Astrocyte (in vitro differentiated cells and primary cell): ENCODE measurements around the gene STIM1. TPM values are rescaled to one million over a fixed set of nuclear protein-coding genes. Genes with fewer than 3 reads are reported as not detected.

ENCODE experiments used
- DNase-seq: peaks from one replicate; pipeline ENCODE4 v3.0.0-alpha.2; 2010; ENCODE audit warnings: low read depth
- FAIRE-seq: peaks from 2 replicates; lab custom pipeline; 2011; peaks lifted over from hg19 to GRCh38; lab: Jason Lieb, UNC
- H2AFZ ChIP-seq: 2 replicates; pipeline ENCODE4 v1.6.0; 2012; ENCODE audit warnings: low read depth, low read length, inconsistent platforms
- H3K27ac ChIP-seq: 2 replicates; pipeline ENCODE4 v1.5.1; 2011; ENCODE audit warnings: low read depth, low read length, inconsistent platforms
- H3K27me3 ChIP-seq: 2 replicates; pipeline ENCODE4 v1.6.0; 2011; ENCODE audit warnings: low read length, inconsistent platforms; ENCODE audit not compliant: insufficient read depth
- H3K36me3 ChIP-seq: 2 replicates; pipeline ENCODE4 v1.5.1; 2011; ENCODE audit warnings: low read length, inconsistent platforms; ENCODE audit not compliant: insufficient read depth
- H3K4me1 ChIP-seq: 2 replicates; pipeline ENCODE4 v1.5.1; 2011; ENCODE audit warnings: low read length, inconsistent platforms; ENCODE audit not compliant: insufficient read depth
- H3K4me2 ChIP-seq: 2 replicates; pipeline ENCODE4 v1.6.0; 2012; ENCODE audit warnings: low read length, inconsistent platforms
- H3K4me3 ChIP-seq: 2 replicates; pipeline ENCODE4 v1.5.1; 2011; ENCODE audit warnings: low read depth, mild to moderate bottlenecking, low read length, inconsistent platforms; ENCODE audit not compliant: insufficient read depth
- H3K79me2 ChIP-seq: 2 replicates; pipeline ENCODE4 v1.6.0; 2012; ENCODE audit warnings: mild to moderate bottlenecking, low read length, inconsistent platforms; ENCODE audit not compliant: insufficient read depth
- H3K9ac ChIP-seq: 2 replicates; pipeline ENCODE4 v1.6.0; 2012; ENCODE audit warnings: mild to moderate bottlenecking, low read length, inconsistent platforms
- H3K9me3 ChIP-seq: 2 replicates; pipeline ENCODE4 v1.5.1; 2012; ENCODE audit warnings: low read depth, mild to moderate bottlenecking, low read length, inconsistent platforms; ENCODE audit not compliant: insufficient read depth
- H4K20me1 ChIP-seq: 2 replicates; pipeline ENCODE4 v1.6.0; 2012; ENCODE audit warnings: low read length, inconsistent platforms; ENCODE audit not compliant: insufficient read depth
- H3K27ac Mint-ChIP-seq: one replicate; pipeline ENCODE4 v1.8.0; 2021; ENCODE audit warnings: mild to moderate bottlenecking, mixed read lengths; ENCODE audit not compliant: unreplicated experiment
- H3K27me3 Mint-ChIP-seq: one replicate; pipeline ENCODE4 v1.8.0; 2021; ENCODE audit warnings: low read depth, mixed read lengths; ENCODE audit not compliant: unreplicated experiment
- H3K36me3 Mint-ChIP-seq: one replicate; pipeline ENCODE4 v1.8.0; 2021; ENCODE audit warnings: low read depth, mixed read lengths; ENCODE audit not compliant: unreplicated experiment
- H3K4me1 Mint-ChIP-seq: one replicate; pipeline ENCODE4 v1.8.0; 2021; ENCODE audit warnings: low read depth, mixed read lengths; ENCODE audit not compliant: unreplicated experiment
- H3K4me3 Mint-ChIP-seq: one replicate; pipeline ENCODE4 v1.8.0; 2021; ENCODE audit warnings: mild to moderate bottlenecking, moderate library complexity, mixed read lengths; ENCODE audit not compliant: unreplicated experiment
- H3K9me3 Mint-ChIP-seq: one replicate; pipeline ENCODE4 v1.8.0; 2021; ENCODE audit warnings: mild to moderate bottlenecking, mixed read lengths; ENCODE audit not compliant: unreplicated experiment
- EZH2 ChIP-seq: IDR thresholded peaks from 2 replicates; pipeline ENCODE4 v1.6.1; 2012; ENCODE audit warnings: mild to moderate bottlenecking, low read length, inconsistent platforms; ENCODE audit not compliant: insufficient read depth
- total RNA-seq: library from RNA; stranded (reverse); gene quantifications from 2 replicates; pipeline ENCODE4 v1.2.1, GENCODE V29; 2021
- TF ChIP-seq, protein P1 (sequence below): IDR thresholded peaks from 2 replicates; pipeline ENCODE4 v1.5.1; 2011; ENCODE audit warnings: low read depth, mild to moderate bottlenecking, inconsistent platforms, low read length, moderate library complexity; ENCODE audit not compliant: insufficient read depth

The STIM1 gene
- total RNA-seq, 1 donor from 2014 or later, result 42.9 TPM

DNA sequence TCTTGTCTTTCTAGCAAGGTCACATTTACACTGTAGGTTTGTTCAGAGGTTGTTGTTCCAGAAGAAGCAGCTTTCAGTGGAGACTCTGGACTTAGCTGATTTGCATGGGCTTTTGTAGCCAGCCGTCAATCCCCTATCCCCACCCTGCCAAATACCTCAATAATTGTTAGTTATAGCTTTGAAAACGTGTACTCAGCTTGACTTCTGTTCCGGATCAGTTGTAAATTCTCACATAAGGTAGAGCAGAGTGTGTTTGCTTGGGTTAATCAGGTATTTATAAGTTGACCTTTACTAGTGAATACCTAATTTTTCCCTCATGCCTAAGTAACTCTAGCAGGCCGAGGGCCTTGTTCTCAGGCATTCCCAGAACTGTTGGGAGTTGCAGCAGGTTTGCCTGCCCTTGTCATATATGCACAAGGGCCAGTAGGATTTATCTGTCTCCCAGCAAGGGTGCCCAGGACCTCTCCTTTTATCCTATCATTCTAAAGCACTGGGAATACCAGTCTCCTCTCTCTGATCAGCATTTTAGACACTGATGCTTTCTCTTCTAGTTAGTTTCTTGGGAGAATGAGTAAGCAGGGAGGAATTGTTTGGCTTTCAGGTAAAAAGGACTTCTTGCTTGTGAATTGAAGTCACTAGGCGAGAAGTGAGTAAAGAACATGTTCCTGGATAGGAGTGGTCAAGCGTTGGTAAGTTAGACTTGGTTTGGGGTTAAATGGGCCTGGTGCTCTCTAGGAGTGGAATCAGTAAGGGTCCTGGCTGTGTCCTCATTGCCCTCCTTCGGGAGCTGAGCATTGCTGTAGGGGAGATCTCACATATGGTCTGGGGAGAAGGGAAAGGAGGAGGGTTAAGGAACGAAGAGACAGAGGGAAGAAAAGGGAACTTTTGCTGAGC is 22.1 kb downstream of the STIM1 start:
- H3K4me3 ChIP-seq, result no peak overlapping the region
- H3K4me1 ChIP-seq, result peaks cover 5% of the 10 kb centered on the region
- H3K9me3 Mint-ChIP-seq, result no peaks in the 10 kb centered on the region
- H3K9me3 ChIP-seq, result no peaks in the 10 kb centered on the region
- no peaks in the 10 kb centered on the region for H3K27me3 ChIP-seq
- H3K36me3 ChIP-seq, result no peaks in the 10 kb centered on the region
- H3K9ac ChIP-seq, result no peak overlapping the region
- FAIRE-seq, result no peak
- no peak for TF ChIP-seq EZH2
- TF ChIP-seq, protein P1, sequence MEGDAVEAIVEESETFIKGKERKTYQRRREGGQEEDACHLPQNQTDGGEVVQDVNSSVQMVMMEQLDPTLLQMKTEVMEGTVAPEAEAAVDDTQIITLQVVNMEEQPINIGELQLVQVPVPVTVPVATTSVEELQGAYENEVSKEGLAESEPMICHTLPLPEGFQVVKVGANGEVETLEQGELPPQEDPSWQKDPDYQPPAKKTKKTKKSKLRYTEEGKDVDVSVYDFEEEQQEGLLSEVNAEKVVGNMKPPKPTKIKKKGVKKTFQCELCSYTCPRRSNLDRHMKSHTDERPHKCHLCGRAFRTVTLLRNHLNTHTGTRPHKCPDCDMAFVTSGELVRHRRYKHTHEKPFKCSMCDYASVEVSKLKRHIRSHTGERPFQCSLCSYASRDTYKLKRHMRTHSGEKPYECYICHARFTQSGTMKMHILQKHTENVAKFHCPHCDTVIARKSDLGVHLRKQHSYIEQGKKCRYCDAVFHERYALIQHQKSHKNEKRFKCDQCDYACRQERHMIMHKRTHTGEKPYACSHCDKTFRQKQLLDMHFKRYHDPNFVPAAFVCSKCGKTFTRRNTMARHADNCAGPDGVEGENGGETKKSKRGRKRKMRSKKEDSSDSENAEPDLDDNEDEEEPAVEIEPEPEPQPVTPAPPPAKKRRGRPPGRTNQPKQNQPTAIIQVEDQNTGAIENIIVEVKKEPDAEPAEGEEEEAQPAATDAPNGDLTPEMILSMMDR, result no peak
- H3K27me3 Mint-ChIP-seq, result no peaks in the 10 kb centered on the region
- H3K4me3 Mint-ChIP-seq, result no peak overlapping the region
- no peak overlapping the region for H3K4me2 ChIP-seq
- H3K4me1 Mint-ChIP-seq, result peaks cover 12% of the 10 kb centered on the region
- no peak overlapping the region for H3K27ac ChIP-seq
- peaks cover 4% of the 10 kb centered on the region for H3K79me2 ChIP-seq
- DNase-seq, result no peak
- H4K20me1 ChIP-seq, result peaks cover 10% of the 10 kb centered on the region
- H3K36me3 Mint-ChIP-seq, result no peaks in the 10 kb centered on the region
- no peak overlapping the region for H2AFZ ChIP-seq
- H3K27ac Mint-ChIP-seq, result peak overlapping the region; percentile 22

DNA sequence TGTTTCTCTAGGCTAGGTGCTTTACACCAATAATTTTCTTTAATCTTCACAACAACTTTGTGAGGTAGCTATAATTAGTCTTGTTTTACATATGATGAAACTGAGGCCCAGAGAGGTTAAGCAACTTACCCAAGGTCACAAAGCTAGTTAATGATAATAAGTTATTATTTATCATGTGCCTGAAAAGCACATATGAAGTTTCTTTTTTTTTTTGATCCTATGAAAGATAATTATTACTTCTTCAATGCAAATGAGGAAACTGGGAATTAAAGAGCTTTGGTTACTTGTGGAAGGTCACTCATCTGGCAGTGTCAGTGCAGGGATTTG is 22.8 kb downstream of the STIM1 start:
- Histone ChIP-seq H3K4me2 (no peak overlapping the region), H3K27ac (no peak overlapping the region), H3K36me3 (no peaks in the 10 kb centered on the region), H3K9me3 (no peaks in the 10 kb centered on the region), H4K20me1 (peaks cover 10% of the 10 kb centered on the region), H2AFZ (no peak overlapping the region), H3K4me3 (no peak overlapping the region), H3K4me1 (peaks cover 5% of the 10 kb centered on the region), H3K79me2 (peaks cover 4% of the 10 kb centered on the region), H3K9ac (no peak overlapping the region), H3K27me3 (no peaks in the 10 kb centered on the region)
- no peak for DNase-seq
- no peak overlapping the region for H3K27ac Mint-ChIP-seq
- TF ChIP-seq, protein P1, result no peak
- TF ChIP-seq EZH2, result no peak
- H3K27me3 Mint-ChIP-seq, result no peaks in the 10 kb centered on the region
- peaks cover 12% of the 10 kb centered on the region for H3K4me1 Mint-ChIP-seq
- no peaks in the 10 kb centered on the region for H3K9me3 Mint-ChIP-seq
- H3K4me3 Mint-ChIP-seq, result no peak overlapping the region
- H3K36me3 Mint-ChIP-seq, result no peaks in the 10 kb centered on the region
- FAIRE-seq, result no peak
